Testis (tissue), 2 donors: ENCODE data around the gene NINL.

Experiments used
- POLR2A ChIP-seq: fragments of 450-650 bp; IDR thresholded peaks from one replicate; pipeline ENCODE4 v1.6.1; 2017; ENCODE audit warnings: antibody characterized with exemption, mild to moderate bottlenecking, moderate library complexity
- TF ChIP-seq, protein P1 (sequence below), 3 experiments: fragments of 450-650 bp in 2 of 3; fragments of 200-600 bp in 1 of 3; sonication (generic) in 1 of 3; IDR thresholded peaks; one replicate each; pipeline ENCODE4 v1.5.1; 2016 to 2019; ENCODE audit warnings: antibody characterized with exemption in 3 of 3, mild to moderate bottlenecking in 2 of 3, moderate library complexity in 1 of 3

DNA sequence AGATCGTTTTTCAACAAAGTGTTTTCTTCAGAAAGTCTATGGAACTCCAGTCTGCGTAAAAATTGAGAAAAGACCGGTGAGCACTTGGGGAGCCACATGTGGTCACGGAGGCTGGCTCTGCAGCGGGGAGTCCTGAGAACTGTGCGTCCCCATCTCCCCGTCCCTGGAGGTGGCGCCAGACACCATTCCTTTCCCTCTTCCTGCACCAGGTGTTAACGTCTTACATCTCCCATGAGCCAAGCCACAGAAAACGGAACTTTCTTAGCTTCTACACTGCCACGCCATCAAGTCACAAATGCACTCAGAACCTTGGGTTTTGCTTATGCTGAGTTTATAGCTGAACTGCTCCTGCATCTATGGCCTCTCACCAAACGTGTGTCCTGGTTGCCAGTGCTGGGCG is 115.3 kb downstream of the NINL start:
- TF ChIP-seq, protein P1, sequence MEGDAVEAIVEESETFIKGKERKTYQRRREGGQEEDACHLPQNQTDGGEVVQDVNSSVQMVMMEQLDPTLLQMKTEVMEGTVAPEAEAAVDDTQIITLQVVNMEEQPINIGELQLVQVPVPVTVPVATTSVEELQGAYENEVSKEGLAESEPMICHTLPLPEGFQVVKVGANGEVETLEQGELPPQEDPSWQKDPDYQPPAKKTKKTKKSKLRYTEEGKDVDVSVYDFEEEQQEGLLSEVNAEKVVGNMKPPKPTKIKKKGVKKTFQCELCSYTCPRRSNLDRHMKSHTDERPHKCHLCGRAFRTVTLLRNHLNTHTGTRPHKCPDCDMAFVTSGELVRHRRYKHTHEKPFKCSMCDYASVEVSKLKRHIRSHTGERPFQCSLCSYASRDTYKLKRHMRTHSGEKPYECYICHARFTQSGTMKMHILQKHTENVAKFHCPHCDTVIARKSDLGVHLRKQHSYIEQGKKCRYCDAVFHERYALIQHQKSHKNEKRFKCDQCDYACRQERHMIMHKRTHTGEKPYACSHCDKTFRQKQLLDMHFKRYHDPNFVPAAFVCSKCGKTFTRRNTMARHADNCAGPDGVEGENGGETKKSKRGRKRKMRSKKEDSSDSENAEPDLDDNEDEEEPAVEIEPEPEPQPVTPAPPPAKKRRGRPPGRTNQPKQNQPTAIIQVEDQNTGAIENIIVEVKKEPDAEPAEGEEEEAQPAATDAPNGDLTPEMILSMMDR (IDR thresholded peaks at IDR 0.05): no peak
- TF ChIP-seq POLR2A: no peak
